Astrocyte of the hippocampus (primary cell): ENCODE data around the gene OR8B12.
A peak's percentile ranks its signal among the peaks of the same experiment; 100 is the strongest.

Source experiments
- DNase-seq: peaks from one replicate; pipeline ENCODE4 v3.0.0; 2011; ENCODE audit warnings: low read depth, low spot score

The OR8B12 gene

GRCh38 chr11:124543554-124543953 is at the start of gene OR8B12:
OR8B12 (minus strand) TSS chr11:124543654; CDS start chr11:124543654, 0 bp downstream.
- no peak for DNase-seq

GRCh38 chr11:124592627-124593026 is 49.2 kb upstream of the OR8B12 start:
- DNase-seq = no peak

- no peak for DNase-seq
These were observed 48.0 kb upstream of the OR8B12 start for GRCh38 chr11:124591430-124591829.

- DNase-seq = peak; percentile 83
These were observed 42.9 kb upstream of the OR8B12 start for GRCh38 chr11:124586238-124586860.

- no peak for DNase-seq
These were observed 41.4 kb upstream of the OR8B12 start for GRCh38 chr11:124584681-124585372.

GRCh38 chr11:124583781-124584180 is 40.3 kb upstream of the OR8B12 start:
- no peak for DNase-seq

GRCh38 chr11:124582565-124582964 is 39.1 kb upstream of the OR8B12 start:
- no peak for DNase-seq

- no peak for DNase-seq
These were observed 38.4 kb upstream of the OR8B12 start for GRCh38 chr11:124581817-124582216.

GRCh38 chr11:124578761-124579160 is 35.3 kb upstream of the OR8B12 start:
- DNase-seq = no peak

GRCh38 chr11:124577716-124578427 is 34.4 kb upstream of the OR8B12 start:
- no peak for DNase-seq

GRCh38 chr11:124570160-124570559 is 26.7 kb upstream of the OR8B12 start:
- DNase-seq = no peak

- no peak for DNase-seq
These were observed 26.2 kb upstream of the OR8B12 start, which contains the start of gene OR8A1 for GRCh38 chr11:124569697-124570096. OR8A1 (plus strand) TSS chr11:124569997; CDS start chr11:124570120, 123 bp downstream.

- DNase-seq = no peak
These were observed 13.4 kb upstream of the OR8B12 start for GRCh38 chr11:124556828-124557227.

GRCh38 chr11:124551987-124552386 is 8.5 kb upstream of the OR8B12 start:
- DNase-seq = no peak

- DNase-seq = no peak
These were observed 7.7 kb upstream of the OR8B12 start for GRCh38 chr11:124551189-124551588.

GRCh38 chr11:124543145-124543544 is 309 bp downstream of the OR8B12 start:
- DNase-seq = no peak

GRCh38 chr11:124541204-124541603 is 2.2 kb downstream of the OR8B12 start:
- no peak for DNase-seq

GRCh38 chr11:124538019-124538418 is 5.4 kb downstream of the OR8B12 start:
- DNase-seq = peak; percentile 53

- no peak for DNase-seq
These were observed 6.9 kb downstream of the OR8B12 start for GRCh38 chr11:124536520-124536919.

- no peak for DNase-seq
These were observed 7.8 kb downstream of the OR8B12 start for GRCh38 chr11:124535552-124536232.

- no peak for DNase-seq
These were observed 9.4 kb downstream of the OR8B12 start for GRCh38 chr11:124534051-124534450.

- DNase-seq = no peak
These were observed 9.8 kb downstream of the OR8B12 start for GRCh38 chr11:124533626-124534025.
